Activated gamma-delta T cell treated with anti-CD3 and anti-CD28 coated beads, Interleukin-2, amount 50 U/mL, for 16 hours (primary cell): ENCODE results near the gene RPUSD1.

Source experiments
- DNase-seq: peaks from one replicate; pipeline ENCODE4 v3.0.0-alpha.2; 2020; ENCODE audit warnings: low read depth

Gene RPUSD1

DNA sequence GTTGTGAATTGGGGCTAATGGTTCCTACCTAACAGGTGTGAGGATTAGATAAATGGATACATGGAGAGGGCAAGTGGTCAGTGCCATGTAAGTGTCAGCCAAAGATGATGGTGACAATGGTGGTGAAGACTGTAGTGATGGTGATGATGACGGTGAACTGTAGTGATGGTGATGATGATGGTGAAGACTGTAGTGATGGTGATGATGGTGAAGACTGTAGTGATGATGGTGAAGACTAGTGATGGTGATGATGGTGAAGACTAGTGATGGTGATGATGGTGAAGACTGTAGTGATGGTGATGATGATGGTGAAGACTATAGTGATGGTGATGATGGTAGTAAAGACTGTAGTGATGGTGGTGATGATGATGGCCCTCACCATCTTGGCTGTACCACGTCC lies 30.4 kb upstream of the RPUSD1 start:
- DNase-seq: no peak

DNA sequence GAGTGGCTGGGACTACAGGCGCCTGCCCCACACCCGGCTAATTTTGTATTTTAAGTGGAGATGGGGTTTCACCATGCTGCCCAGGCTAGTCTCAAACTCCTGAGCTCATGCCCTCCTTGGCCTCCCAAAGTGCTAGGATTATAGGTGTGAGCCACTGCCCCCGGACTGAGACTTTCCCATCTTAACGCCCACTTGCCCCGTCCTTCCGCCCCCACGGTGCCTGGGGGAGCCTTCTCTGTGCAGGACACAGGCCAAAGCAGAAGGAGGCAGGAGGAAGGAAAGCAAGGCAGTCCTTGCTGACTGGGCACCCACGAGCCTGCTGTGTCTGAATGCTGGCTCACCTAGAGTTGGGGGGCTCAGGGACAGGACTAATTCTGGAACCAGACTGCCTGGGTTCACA lies 30.0 kb upstream of the RPUSD1 start:
- DNase-seq: no peak

DNA sequence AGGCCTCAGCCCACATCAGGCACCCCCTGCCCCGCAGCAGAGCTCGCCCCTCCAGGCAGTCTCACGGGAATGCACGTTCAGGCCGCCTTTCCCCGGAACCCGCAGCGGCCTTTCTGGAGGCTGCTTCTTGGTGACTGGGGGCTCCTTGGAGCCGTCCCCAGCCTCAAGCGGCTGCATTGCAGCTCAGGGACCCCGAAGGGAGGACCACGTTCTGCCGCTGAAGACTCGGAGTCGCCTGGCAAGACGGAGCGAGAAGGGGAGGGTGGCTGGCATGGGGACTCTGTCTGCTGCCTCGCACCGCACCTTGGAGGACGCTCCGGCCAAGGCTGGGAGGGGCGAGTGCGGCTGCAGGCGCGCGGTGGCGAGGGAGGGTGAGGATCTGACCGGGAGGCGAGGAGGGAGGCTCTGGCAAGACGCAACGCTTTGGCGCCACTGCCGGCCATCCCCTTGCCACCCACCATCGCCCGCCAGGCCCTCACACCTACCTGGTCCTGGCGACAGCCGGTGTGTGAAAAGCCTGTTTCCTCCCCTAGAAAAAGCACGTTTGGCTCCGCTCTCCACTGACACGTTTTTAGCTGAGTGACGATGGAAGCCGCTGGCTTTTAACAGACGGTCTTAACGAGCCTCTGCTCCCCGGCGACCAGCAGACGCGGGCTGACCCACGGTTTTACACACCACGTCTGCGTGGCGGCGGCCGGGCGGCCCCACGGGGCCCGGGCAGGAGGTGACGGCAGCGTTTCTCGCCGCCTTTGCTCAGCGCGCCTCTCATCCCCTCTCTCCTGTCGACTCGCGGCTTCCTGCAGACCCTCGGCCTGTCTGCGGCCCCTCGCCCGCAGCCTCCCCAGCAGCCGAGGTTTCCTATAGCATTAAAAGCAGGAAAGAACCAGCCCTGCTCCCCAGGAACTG lies 29.1 kb upstream of the RPUSD1 start:
- no peak for DNase-seq

DNA sequence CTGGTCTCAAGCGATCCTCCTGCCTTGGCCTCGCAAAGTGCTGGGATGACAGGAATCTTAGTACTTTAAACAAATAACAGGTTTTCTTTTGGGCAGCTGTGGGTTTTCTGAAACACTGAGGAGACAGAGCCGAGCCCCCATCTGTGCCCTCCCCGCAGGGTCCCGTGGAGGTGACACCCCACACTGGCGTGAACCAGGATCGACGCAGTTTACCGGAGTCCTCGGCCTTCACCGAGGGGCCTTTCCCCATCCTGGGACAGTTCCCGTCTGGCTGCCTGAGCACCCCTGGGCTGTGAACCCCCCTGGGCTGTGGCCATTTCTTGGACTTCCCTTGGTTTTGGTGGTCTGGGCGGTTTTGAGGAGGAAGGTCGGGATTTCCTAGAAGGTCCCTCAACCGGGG lies 27.7 kb upstream of the RPUSD1 start:
- no peak for DNase-seq

DNA sequence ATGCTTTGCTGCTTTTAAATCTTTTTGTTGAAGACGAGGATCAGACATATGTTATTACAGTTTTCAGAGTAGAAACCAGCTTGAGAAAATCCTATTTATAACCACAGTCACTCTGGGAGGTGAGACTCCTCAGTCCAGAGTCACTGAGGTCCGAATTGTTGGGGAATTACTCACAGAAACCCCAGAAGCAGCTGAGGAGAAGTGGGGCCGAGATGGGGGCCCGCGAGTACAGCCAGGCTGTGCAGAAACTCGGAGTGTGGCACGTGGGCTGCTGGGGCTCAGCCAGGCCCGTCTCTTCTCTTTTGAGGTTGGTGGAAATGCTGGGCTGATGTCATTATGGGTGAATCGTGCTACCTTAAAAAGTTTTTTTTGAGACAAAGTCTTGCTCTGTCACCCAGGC lies 26.8 kb upstream of the RPUSD1 start:
- no peak for DNase-seq

DNA sequence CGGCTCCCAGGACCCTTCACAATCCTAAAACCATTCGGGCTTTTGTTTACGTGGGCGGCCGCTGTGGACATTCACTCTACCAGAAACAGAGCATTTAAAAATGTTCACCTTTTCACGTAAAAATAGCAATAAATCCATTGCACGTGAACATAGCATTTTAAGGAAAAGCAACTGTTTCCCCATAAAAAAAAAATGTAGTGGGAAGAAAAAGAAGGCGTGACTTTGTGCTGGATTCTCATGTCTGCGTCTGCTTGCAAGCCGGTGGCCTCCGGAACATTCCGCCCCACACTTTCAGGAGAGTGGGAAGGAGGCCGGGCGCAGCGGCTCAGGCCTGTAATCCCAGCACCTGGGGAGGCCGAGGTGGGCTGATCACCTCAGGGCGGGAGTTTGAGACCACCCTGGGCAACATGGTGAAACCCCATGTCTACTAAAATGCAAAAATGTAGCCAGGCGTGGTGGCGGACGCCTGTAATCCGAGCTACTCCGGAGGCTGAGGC lies 25.8 kb upstream of the RPUSD1 start:
- DNase-seq: no peak

DNA sequence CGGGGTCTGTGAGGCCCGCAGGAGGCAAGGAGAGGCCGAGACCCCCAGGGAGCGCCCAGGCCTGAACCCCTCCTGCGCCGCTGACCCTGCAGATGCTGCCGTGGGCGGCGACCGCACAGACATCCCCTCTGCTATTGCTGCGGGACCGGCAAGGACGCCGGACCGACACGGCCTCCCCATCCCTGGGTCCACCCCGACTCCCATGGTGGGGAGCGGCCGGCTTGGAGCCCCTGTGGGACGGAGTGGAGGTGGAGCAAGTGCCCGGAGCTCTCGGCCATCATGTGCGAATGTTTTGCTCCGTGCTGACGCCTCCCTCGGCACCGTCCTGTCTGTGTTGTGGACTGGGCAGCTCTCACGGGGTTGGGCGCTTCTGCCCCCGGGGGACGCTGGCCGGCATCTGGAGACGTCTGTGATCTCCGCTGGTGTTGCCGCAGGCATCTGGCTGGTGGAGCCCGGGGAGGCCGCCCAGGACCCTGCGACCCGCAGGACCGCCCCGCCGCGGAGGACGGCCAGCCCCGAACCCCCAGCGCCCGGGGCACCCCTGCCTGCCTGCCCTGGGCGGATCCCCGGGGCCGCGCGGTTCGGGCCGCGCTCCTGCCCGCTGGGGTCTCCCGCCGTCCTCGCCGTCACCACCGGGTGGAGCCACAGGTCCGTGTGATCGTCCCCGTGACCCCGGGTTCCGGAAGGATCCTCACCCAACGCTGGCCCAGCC lies 25.2 kb upstream of the RPUSD1 start:
- DNase-seq: peak; percentile 27

DNA sequence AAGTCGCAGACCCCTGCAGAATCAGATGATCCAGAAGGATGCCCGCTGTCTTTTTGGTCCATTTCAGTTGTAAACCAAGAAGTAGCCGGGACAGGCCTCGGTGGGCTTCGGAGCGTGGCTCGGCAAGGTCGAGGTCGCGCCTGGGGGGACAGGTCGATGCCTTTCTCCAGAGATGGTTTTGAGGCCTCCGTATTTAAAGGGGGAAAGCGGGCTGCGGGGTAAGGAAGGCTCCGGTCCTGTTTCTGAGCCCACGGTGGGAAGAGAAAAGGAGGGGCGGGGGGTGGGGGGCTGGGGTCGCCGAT lies 19.9 kb upstream of the RPUSD1 start:
- DNase-seq: no peak

DNA sequence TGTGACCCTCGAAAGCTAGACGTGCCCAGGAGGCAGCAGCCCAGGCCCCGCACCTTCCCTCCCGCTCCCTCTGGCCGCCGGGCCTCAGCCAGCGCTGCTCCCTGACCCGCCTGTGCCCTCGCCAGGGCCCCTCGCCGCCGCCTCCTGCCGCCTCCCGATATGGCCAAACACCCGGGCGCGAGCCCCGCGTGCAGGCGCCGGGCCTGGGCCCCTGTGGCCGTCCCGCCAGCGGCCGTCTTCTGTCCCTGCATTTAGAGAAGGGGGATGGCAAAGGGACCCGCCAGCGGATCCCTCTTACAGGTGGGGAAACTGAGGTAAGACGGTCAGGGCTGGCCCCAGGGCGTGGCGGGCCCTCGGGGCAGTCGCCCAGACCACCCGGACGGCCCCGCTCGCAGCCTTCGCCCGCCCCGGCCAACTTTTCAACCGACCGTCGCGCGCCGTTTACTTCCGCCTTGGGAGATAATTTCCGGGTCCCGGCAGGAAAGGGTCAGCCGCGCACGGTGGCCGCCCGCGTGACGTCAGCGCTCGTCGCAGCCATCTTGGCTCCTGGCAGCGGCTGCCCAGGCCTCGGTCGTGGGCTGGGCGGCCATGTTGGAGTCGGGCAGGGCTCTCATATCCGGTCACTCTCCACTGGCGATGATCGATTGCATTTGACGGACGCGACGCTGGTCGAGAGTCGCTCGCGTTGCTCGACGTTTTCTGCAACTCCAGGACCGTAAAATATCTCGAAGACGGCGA lies 19.3 kb upstream of the RPUSD1 start:
- peak; percentile 73 for DNase-seq

DNA sequence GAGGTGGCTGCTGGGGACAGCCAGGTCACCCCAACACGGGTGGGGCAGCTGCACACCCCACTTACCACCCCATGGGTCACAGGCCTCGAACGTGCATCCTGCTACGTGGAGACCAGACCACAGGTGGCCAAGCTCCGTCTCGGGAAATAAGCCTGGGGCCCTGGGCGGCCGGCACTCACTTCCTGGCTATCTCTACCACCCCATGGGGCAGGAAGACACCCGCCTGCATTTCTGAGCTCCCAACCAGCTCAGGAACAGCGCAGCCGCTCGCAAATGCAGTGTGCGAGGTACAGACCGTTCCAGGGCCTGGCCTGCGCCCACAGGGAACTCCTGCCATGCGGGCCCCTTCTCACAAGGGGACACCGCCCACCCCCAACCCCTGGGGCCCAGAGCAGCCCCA lies 17.3 kb upstream of the RPUSD1 start:
- DNase-seq: no peak

DNA sequence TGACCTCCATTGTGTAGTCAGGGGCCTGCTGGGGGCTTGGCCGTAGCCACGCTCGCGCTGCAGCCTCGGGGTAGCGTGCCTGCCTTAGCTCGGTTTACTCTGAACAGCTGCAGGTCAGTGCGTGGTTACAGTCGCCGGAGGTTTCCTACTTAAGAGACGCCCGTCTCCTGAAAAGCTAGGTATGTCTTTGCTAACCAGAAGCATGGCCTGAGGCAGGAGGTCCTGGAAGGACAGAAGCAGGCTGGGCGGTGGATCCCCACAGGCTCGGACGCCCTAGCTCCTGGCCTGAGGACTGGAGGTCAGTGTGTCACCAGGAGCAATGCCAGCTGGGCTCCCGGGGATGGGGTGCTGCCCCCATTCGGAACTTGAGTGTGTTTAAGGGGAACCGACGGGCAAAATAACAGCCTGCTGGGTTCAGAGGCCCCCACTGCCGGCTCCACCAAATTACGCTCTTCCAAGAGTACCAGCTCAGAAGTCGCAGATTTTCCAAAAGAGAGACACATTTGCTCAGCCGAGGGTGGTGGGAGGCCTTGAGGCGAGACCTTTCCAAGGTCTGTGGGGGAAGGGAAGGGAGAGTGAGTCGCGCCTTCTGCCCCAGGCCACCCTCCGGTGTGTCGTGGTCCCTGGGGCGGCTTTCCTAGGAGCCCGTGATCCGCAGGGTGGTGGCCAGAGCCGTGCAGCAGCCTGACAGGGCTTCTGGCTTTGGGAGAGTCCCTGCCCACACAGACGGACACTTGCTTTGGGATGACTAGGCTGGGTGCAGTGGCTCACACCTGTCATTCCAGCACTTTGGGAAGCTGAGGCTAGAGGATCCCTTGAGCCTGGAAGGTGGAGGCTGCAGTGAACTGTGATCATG lies 16.2 kb upstream of the RPUSD1 start:
- DNase-seq: no peak

DNA sequence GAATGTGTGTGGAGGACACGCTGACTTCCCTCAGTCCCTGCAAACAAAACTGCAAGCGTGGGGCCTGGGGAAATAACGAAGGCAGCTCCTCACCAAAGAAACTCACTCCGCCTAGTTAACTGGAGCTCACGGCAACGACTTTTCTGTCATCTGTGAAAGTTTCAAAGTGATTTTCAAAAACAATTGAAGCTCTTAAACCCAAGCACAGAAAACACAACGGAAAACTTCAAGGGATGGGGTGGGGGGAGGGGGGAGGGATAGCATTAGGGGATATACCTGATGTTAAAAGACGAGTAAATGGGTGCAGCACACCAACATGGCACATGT lies 15.5 kb upstream of the RPUSD1 start:
- DNase-seq: no peak

DNA sequence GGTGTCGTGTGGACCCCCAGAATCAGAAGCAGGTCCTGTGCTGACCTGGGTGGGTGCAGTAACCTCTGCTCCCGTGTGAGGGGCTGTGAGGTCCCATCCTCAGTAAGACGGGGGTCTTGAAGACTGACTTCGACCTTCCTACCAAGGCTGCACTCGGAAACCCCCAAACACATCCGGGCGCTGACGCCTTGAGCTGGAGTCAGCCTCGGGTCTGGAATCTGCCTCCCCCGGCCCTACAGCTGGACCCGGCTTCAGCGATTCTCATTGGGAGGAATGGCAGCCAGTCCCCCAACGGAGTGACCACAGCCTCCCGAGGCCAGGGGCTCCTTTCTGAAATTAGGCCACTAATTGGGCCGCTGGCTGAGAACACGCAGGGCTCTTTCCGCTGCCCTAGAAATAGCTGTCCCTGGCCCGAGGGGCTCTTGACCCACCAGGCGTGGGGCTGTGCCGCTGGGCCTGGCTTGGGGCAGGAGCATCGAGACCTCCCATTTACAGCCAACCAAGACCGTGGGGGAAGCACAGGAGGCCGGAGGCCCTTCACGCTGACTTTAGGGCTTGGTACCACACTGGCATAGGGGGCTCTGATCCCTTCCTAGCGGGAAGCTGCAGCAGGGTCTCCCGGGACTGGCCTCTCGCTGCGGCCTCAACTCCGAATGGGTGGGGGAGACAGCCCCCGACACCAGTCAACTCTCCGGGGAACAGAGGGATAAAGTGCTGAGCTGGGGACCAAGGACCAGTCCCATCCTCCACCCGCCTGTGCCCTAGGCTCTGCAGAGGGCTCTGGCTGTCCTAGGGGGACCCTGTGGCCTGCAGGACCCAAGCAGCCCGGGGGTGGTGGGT lies 15.0 kb upstream of the RPUSD1 start:
- no peak for DNase-seq

DNA sequence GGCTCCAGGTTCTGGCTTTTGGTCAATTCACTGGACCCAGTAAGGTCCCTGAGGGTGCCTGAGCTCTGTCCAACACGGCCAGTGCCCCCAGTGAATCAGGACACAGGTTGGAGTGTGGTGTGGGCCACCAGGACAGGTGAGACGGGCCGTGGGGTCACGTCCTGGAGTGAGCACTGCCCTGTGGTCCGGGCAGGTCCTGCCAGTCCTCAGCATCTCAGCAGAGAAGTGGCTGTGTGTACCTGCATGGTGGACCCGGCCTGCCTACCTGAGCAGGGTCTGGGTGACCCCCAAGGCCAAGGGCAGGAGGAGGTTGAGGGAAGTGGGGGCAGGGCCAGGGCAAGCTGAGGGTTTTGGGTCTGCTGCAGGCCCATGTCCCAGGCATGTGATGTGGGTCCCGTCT lies 14.3 kb upstream of the RPUSD1 start:
- no peak for DNase-seq

DNA sequence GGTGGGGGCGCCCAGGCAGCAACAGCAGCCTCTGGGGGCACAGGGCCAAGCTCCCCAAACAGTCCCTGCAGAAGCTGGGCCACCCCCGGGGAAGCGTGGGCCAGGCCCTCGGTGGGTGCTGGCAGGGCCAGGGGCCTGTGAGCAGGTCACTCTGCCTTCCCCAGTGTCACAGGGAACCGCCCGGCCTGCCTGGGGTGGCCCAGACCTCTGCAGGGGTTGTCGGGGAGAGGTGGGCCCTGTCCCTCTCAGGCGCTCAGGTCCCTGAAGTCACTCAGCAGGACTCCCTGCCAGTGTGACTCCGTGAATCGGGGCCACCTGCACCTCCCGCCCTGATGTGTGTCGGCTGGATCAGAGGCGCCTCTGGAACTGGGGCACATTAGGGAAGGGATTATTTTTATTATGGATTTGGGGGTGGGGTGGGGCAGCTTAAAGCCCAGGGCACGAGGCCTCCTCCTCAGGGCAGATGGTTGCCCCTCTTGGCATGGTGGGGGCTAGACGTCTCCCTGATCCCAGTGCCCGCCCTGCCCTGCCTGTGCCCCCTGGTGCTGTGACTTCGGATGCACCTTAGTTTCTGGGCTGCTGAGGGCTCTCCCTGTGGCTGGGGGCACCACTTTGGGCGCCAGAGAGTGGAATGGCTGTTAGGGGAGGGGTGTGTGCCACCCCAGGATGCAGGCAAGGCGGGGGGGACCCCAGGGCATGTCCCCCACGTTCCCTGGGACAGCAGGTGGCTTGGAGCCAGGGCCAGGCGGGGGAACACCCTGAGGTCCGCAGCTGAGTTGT lies 13.6 kb upstream of the RPUSD1 start:
- no peak for DNase-seq

DNA sequence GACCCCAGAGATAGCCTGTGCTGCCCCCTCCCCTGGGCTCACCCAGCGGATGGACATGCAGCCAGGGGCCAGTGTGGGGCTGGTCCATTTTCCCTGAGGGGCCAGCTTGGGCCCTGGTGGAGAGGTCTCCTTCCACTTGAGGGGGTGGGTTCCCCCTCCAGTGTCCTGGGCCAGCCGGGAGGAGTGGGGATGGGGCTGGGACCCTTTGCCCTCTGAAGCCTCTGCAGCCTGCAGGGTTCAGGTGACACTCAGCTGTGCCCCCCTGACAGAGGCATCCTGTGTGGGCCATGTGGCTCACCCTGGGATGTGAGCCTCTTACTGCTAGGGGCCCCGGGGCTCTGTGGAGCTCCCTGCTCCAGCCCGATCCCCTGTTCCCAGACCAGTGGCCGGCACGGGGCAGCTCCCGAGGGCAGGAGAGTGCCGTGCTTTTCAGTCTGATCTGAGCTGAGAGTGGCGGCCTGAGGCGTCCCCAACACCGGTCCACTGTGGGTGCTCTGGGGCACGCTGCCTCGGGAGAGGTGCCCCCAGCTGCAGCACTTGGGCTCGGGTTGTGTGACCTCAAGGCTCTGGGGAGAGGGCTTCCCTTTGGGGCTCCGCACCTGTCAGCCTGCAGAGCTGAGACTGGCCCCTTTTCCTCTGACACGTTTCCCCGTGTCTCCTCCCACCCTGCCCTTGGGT lies 12.8 kb upstream of the RPUSD1 start:
- no peak for DNase-seq

DNA sequence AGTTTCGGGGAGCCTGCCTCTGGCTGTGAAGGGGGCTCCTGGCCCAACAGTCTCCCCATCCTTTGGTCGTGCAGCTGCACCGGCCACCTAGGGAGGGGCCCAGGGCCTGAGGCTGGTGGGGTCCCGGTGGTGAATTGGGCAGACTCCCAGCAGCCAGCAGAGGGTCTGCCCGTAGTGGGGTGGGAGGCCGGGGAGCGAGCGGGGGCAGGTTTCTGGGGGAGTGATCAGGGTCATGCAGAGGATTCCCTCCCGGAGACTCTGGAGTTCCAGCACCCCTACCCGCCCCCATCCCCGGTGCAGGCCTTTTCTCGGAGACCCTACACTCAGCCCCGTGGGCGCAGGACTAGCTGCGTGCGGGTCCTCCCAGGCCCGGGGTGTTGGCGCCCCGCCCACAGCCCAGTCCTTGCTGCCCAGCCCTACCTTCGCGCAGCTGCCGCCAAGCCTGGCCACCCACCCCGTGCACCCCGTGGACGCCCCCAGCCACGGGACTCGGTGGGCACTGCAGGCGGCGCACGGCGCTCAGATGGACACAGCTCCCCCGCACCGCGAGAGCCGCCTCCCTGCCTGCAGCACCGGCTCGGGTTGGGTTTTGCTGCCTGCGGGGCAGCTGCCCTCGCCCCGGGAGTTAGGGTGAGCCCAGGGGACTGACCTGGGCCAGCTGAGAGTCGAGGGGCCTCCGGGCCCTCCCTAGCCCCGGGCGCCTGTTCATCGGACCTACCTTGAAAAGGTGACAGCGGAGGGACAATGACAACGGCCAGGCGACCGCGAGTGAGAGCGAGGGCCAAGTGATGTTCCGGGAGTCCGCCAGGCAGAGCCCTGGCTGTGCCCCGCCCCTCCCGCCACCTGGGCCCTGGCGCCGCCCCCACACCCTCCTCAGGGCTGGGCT lies 12.0 kb upstream of the RPUSD1 start, which contains the start of gene GNG13:
Gene GNG13 (minus strand): TSS at position 787 of the 886 bp plus-strand sequence. CDS start 1,657 bp downstream, outside the sequence.
- no peak for DNase-seq

DNA sequence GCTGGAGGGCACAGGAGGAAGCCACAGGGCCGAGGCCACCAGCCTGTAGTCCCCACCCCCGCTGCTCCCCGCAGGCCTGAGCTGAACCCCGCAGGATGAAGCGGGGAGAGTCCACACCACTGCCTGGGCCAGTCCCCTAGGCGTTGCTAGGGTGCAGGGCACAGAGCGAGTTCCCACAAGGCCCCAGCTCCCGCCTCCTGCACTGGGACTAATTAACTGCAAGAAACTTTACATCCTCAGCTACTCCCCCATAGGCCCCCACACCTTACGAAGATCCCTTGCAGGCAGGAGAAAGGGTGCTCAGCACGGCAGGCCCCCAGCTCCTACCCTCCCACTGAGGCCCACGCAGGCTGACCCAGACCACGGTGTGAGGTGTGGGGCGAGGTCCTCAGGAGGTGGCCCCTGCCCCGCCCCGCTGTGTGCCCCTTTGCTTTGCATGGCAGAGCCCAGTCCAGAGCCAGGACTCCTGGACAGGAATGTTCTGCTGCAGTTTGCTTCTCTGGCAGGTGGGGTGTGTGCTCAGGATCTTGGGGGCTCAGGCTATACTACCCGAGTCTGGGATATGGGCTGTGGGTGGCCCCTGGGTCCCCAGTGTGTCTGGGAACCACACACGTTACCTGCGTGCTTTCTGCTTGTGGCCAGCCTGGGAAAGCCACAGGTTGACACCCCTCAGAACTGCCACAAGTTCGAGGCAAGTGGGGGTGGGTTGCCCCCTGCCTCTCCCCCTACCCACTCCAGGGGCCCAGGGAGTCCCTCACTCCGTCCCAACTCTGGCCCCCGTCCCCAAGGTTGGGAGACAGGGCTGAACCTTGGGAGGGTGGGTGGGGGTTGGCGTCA lies 11.1 kb upstream of the RPUSD1 start:
- no peak for DNase-seq
